LNCAP (cell line): ENCODE measurements around the gene CBR3.

Experiments
- TF ChIP-seq, protein P1 (sequence below): fragments of 450-650 bp; IDR thresholded peaks from 2 replicates; pipeline ENCODE4 v1.5.1; 2017; ENCODE audit warnings: mild to moderate bottlenecking

CBR3 gene

DNA sequence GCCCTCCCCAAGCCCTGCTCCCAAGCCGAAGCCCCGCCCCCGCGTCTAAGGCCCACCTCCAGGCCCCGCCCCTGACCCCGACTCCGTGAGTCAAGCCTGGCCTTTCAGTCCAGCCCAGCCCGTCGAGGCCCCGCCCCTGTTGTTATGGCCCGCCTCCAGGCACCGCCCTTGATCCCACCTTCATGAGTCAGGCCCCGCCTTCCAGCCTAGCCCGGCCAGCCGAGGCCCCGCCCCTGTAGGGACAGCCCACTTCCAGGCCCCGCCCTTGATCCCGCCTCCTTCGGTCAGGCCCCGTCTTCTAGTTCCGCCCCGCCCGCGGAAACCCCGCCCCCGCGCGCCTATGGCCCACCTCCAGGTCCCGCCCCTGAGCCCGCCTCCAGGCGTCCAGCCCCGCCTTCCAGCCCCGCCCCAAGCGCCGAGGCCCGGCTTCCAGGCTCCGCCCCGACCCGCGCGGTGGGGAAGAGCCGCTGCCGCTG lies 21.5 kb downstream of the CBR3 start:
- TF ChIP-seq, protein P1, sequence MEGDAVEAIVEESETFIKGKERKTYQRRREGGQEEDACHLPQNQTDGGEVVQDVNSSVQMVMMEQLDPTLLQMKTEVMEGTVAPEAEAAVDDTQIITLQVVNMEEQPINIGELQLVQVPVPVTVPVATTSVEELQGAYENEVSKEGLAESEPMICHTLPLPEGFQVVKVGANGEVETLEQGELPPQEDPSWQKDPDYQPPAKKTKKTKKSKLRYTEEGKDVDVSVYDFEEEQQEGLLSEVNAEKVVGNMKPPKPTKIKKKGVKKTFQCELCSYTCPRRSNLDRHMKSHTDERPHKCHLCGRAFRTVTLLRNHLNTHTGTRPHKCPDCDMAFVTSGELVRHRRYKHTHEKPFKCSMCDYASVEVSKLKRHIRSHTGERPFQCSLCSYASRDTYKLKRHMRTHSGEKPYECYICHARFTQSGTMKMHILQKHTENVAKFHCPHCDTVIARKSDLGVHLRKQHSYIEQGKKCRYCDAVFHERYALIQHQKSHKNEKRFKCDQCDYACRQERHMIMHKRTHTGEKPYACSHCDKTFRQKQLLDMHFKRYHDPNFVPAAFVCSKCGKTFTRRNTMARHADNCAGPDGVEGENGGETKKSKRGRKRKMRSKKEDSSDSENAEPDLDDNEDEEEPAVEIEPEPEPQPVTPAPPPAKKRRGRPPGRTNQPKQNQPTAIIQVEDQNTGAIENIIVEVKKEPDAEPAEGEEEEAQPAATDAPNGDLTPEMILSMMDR: no peak

DNA sequence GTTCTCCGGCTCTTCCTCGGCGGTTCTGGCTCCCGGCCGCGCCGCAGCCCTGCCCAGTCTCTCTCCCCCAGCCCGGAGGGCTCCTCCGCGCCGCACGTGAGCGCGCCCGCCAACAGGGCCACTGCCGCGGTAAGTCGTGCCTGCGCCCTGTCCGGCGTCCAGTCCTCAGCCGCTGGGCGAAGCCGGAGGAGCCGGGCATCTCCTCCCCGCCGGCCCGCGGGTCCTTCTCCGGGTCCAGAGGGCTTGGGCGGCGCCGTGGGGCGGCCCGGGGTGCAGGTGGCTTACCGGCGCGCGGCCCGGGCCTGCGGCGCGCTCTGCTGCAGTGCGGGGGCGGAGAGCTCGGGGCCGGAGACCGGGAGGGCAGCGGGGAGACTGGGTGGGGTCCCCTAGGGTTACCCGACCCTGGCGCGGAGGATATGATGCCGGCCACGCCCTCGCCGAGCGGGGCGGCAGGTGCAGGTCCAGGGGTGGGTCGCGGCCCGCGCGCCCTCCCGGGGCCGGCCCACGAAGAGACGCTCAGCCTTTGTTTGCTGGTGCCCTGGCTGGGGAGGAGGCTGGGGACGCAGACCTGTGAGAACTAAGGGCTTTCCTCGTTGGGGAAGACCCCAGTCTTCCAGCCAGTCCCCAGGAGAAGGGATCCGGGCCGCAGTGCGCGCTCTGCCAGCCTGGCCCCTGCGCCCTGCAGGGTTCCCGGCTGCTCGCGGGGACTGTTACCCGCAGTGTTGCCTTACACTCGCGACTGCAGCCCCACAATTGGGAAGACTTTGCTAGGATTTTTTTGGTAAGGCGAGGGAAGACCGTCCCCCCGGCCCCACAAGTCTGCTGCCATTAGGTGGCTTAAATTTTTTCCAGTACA lies 22.2 kb downstream of the CBR3 start, which contains the start of gene DOP1B:
Gene DOP1B, plus strand, starts transcription at position 10 of the 856 bp plus-strand sequence. CDS start 7,910 bp downstream, outside the sequence.
- TF ChIP-seq, protein P1: no peak

DNA sequence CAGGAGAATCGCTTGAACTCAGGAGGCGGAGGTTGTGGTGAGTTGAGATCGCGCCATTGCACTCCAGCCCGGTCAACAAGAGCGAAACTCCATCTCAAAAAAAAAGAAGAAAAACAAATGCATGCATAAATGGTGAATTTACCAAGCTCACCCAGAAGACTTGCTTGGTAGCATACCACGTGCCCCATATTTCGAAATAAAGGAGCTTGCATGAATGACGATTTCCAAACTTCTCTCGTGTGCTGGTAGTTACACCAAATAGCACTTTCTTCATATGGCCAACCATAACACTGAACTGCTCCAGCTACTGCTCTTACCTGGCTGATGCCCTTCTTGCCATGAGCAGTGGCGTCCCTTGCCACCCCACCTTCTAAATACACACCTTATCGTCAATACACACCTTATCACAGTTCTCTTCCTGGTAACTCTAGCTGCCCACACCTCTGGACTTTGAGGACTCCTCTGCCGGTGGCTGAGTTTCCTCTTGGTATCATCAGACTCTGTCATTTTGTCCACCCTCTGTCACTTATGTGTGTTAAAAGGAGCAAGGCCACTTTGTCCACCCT lies 24.6 kb downstream of the CBR3 start:
- TF ChIP-seq, protein P1: no peak

DNA sequence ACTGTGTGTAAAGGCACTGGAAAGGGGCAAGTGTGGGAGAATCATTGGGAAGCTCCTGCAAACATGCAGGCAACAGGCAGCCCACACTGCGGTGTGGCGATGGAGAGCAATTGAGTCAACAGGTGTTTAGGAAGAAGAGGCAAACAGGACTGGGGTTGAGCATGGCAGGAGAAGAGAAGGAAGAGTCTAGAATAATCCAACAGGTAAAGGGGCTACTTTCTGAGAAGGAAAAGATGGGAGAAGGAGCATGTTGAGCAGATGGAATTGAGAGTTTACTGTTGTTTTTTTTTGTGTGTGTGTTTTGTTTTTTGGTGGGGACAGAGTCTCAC lies 25.9 kb downstream of the CBR3 start:
- TF ChIP-seq, protein P1: no peak

DNA sequence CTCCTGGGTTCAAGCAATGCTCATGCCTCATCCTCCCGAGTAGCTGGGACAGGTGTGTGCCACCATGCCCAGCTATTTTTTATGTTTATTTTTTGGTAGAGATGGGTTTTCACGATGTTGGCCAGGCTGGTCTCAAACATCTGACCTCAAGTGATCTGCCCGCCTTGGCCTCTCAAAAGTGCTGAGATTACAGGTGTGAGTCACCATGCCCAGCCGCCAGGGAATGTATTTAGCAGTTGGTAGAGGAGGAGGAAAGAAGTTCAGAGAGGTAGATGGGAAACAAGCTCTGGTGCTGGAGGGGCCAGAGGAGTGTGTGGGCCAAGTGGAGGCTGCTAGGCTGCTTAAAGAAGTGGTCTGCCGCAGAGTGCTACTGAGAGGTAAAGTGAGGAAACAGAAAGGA lies 27.8 kb downstream of the CBR3 start:
- TF ChIP-seq, protein P1: no peak

DNA sequence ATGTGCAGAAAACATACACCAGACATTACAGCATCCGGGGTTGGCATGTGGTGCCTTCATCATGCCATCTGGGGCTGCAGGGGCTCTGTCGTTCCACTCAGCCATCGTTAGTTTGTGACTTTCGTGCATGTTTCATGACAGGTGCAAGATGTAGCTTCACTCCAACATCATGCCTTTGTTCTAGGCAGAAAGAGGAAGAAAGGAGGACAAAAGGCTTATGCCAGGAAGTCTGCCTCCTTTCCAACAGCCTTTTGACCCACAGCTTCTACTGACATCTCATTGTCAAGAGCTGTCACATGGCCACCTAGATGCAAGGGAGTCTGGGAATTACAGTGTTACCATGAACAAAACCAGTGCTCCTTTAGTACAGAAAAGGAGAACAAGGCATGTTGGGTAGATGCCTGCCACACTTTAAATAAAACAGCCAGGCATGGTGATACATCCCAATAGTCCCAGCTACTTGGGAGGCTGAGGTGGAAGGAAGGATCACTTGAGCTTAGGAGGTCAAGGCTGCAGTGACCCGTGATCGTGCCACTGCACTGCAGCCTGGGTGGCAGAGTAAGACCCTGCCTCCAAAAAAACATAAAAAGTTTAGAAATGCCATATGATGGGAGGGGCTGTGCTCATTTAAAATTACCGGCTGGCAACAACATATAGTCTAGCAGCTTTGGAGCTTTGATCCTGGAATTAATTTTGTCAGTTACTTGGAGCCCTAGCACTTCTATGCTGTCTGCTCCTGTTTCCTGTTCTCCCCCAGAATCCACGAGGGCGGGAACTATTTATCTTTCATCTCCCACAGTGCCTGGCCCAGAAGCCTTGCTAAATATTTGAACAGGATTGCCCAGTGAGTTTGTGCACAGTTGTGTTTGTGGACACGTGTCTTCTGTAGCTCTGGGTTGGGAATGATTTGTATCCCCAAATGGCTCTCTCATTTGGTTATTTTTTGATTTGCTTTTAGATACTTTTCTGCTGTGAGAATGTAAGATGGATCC lies 29.2 kb downstream of the CBR3 start:
- TF ChIP-seq, protein P1: no peak

DNA sequence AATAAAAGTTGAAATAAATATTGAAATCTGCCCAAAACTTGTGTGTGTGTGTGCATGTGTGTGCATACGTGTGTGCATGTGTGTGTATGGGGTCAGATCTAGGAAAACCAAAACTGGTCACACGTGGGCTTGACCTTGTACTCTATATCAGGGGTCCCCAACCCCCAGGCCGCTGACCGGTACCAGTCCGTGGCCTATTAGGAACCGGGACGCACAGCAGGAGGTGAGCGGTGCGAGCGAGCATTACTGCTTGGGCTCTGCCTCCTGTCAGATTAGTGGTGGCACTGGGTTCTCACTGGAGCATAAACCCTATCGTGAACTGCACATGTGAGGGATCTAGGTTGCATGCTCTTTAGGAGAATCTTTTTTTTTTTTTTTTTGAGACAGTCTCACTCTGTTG lies 30.5 kb downstream of the CBR3 start:
- TF ChIP-seq, protein P1: no peak
